Neural crest cell (in vitro differentiated cells): Measurements from ENCODE around the gene USP37. TPM values are rescaled to one million over a fixed set of nuclear protein-coding genes. Genes with fewer than 3 reads are reported as not detected.

ENCODE experiments used
- DNase-seq: peaks from one replicate; pipeline ENCODE4 v3.0.0; 2021; ENCODE audit warnings: low read depth, mixed read lengths, low spot score
- H3K27ac Mint-ChIP-seq: one replicate; pipeline ENCODE4 v1.8.0; 2021; ENCODE audit warnings: mild to moderate bottlenecking, mixed read lengths; ENCODE audit not compliant: unreplicated experiment
- H3K27me3 Mint-ChIP-seq: 2 replicates; pipeline ENCODE4 v1.8.0; 2021; ENCODE audit warnings: low read depth, mild to moderate bottlenecking, mixed read lengths
- H3K36me3 Mint-ChIP-seq: 2 replicates; pipeline ENCODE4 v1.8.0; 2021; ENCODE audit warnings: low read depth, mild to moderate bottlenecking, mixed read lengths
- H3K4me1 Mint-ChIP-seq: 2 replicates; pipeline ENCODE4 v1.8.0; 2021; ENCODE audit warnings: mixed read lengths
- H3K4me3 Mint-ChIP-seq: one replicate; pipeline ENCODE4 v1.8.0; 2021; ENCODE audit warnings: mild to moderate bottlenecking, mixed read lengths
- H3K9me3 Mint-ChIP-seq: 2 replicates; pipeline ENCODE4 v1.8.0; 2021; ENCODE audit warnings: mixed read lengths
- total RNA-seq: library from RNA; stranded (reverse); gene quantifications from 2 replicates; pipeline ENCODE4 v1.2.1, GENCODE V29; 2021
- TF ChIP-seq, protein P1 (sequence below): fragments of 200-600 bp; sonication (generic); conservative IDR thresholded peaks from 2 replicates; pipeline ENCODE4 v1.5.0; 2021; ENCODE audit warnings: antibody characterized with exemption, mild to moderate bottlenecking

USP37 gene
- total RNA-seq, 1 donor from 2014 or later = 29.1 TPM

- peaks cover 7% of the 10 kb centered on the region for H3K36me3 Mint-ChIP-seq
- H3K4me3 Mint-ChIP-seq = no peak overlapping the region
- DNase-seq = no peak
- no peak overlapping the region for H3K27ac Mint-ChIP-seq
- TF ChIP-seq, protein P1, sequence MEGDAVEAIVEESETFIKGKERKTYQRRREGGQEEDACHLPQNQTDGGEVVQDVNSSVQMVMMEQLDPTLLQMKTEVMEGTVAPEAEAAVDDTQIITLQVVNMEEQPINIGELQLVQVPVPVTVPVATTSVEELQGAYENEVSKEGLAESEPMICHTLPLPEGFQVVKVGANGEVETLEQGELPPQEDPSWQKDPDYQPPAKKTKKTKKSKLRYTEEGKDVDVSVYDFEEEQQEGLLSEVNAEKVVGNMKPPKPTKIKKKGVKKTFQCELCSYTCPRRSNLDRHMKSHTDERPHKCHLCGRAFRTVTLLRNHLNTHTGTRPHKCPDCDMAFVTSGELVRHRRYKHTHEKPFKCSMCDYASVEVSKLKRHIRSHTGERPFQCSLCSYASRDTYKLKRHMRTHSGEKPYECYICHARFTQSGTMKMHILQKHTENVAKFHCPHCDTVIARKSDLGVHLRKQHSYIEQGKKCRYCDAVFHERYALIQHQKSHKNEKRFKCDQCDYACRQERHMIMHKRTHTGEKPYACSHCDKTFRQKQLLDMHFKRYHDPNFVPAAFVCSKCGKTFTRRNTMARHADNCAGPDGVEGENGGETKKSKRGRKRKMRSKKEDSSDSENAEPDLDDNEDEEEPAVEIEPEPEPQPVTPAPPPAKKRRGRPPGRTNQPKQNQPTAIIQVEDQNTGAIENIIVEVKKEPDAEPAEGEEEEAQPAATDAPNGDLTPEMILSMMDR = peak; percentile 71
- no peaks in the 10 kb centered on the region for H3K9me3 Mint-ChIP-seq
- no peaks in the 10 kb centered on the region for H3K27me3 Mint-ChIP-seq
- no peaks in the 10 kb centered on the region for H3K4me1 Mint-ChIP-seq
Observed at GRCh38 chr2:218465987-218466633, 102.0 kb downstream of the USP37 start.

- no peaks in the 10 kb centered on the region for H3K4me1 Mint-ChIP-seq
- no peak for DNase-seq
- no peaks in the 10 kb centered on the region for H3K27me3 Mint-ChIP-seq
- TF ChIP-seq, protein P1 = no peak
- no peak overlapping the region for H3K27ac Mint-ChIP-seq
- H3K9me3 Mint-ChIP-seq = no peaks in the 10 kb centered on the region
- no peak overlapping the region for H3K4me3 Mint-ChIP-seq
- H3K36me3 Mint-ChIP-seq = peaks cover 7% of the 10 kb centered on the region
Observed at GRCh38 chr2:218458598-218458997, 109.6 kb downstream of the USP37 start.

GRCh38 chr2:218456849-218457248 is 111.3 kb downstream of the USP37 start:
- Mint-ChIP-seq H3K36me3 (no peaks in the 10 kb centered on the region), H3K4me3 (no peak overlapping the region), H3K27ac (no peak overlapping the region)

DNA sequence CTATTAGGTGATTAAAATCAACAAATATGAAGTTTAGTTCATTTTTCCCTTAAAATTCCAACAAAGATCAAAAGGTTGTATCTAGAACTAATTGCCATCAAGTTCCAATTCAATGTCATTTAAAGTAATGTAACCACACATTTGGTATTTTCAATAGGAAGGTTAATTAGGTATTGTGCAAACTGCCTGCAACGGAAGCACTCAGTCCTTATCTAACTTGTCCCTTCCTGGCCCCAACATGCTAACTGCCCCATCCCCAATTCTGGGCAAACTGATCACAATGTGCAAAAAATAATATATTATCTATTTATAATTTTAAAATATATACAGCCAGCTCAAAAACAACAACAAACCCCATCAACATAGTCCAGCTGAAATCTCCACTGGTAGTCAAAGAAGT is 116.1 kb downstream of the USP37 start:
- H3K27me3 Mint-ChIP-seq = no peaks in the 10 kb centered on the region
- peaks cover 3% of the 10 kb centered on the region for H3K4me1 Mint-ChIP-seq
- H3K36me3 Mint-ChIP-seq = peaks cover 4% of the 10 kb centered on the region
- H3K9me3 Mint-ChIP-seq = no peaks in the 10 kb centered on the region
- TF ChIP-seq, protein P1 = no peak
- H3K27ac Mint-ChIP-seq = no peak overlapping the region
- no peak overlapping the region for H3K4me3 Mint-ChIP-seq
- no peak for DNase-seq

More at GRCh38 chr2:218456849-218457248, 111.3 kb downstream of the USP37 start:
- TF ChIP-seq, protein P1 = no peak
- H3K9me3 Mint-ChIP-seq = no peaks in the 10 kb centered on the region
- H3K4me1 Mint-ChIP-seq = no peaks in the 10 kb centered on the region
- DNase-seq = no peak
- no peaks in the 10 kb centered on the region for H3K27me3 Mint-ChIP-seq

- peak overlapping the region; percentile 28 for H3K27ac Mint-ChIP-seq
- peaks cover 3% of the 10 kb centered on the region for H3K4me1 Mint-ChIP-seq
- no peaks in the 10 kb centered on the region for H3K9me3 Mint-ChIP-seq
- peaks cover 9% of the 10 kb centered on the region for H3K36me3 Mint-ChIP-seq
- H3K27me3 Mint-ChIP-seq = no peaks in the 10 kb centered on the region
- no peak for DNase-seq
- TF ChIP-seq, protein P1 = no peak
- no peak overlapping the region for H3K4me3 Mint-ChIP-seq
Observed at GRCh38 chr2:218448934-218449333, 119.2 kb downstream of the USP37 start.
